Trophoblast cell (in vitro differentiated cells and primary cell): ENCODE data around the gene CD69.

Source experiments
- DNase-seq, 2 donors: peaks; one replicate each; pipeline ENCODE4 v3.0.0-alpha.2; 2016
- H2AFZ ChIP-seq: 2 replicates; pipeline ENCODE4 v1.6.1; 2013; ENCODE audit warnings: low read length, moderate library complexity, mild to moderate bottlenecking; ENCODE audit not compliant: insufficient read depth, poor library complexity
- H2AK5ac ChIP-seq: 2 replicates; pipeline ENCODE4 v1.6.1; 2013; ENCODE audit warnings: mild to moderate bottlenecking, low read length
- H2BK120ac ChIP-seq: 2 replicates; pipeline ENCODE4 v1.6.1; 2013; ENCODE audit warnings: low read length, mild to moderate bottlenecking, moderate library complexity; ENCODE audit not compliant: insufficient read depth, poor library complexity
- H2BK12ac ChIP-seq: 2 replicates; pipeline ENCODE4 v1.6.1; 2013; ENCODE audit warnings: mild to moderate bottlenecking, low read length, moderate library complexity
- H2BK5ac ChIP-seq: 2 replicates; pipeline ENCODE4 v1.6.1; 2013; ENCODE audit warnings: low read length, low read depth, moderate library complexity, mild to moderate bottlenecking; ENCODE audit not compliant: poor library complexity
- H3K14ac ChIP-seq: 2 replicates; pipeline ENCODE4 v1.6.1; 2013; ENCODE audit warnings: mild to moderate bottlenecking, low read length
- H3K18ac ChIP-seq: 2 replicates; pipeline ENCODE4 v1.6.1; 2013; ENCODE audit warnings: mild to moderate bottlenecking, low read length
- H3K23ac ChIP-seq: 2 replicates; pipeline ENCODE4 v1.6.1; 2013; ENCODE audit warnings: low read length
- H3K27ac ChIP-seq: 2 replicates; pipeline ENCODE4 v1.5.1; 2013; ENCODE audit warnings: low read depth, mild to moderate bottlenecking, inconsistent platforms, low read length, moderate library complexity
- H3K27me3 ChIP-seq: 2 replicates; pipeline ENCODE4 v1.6.1; 2013; ENCODE audit warnings: inconsistent platforms, mild to moderate bottlenecking, low read length, moderate library complexity; ENCODE audit not compliant: insufficient read depth
- H3K36me3 ChIP-seq, 2 experiments: 1 replicate in 1 of 2; 2 replicates in 1 of 2; pipeline ENCODE4 v1.6.1; 2013; ENCODE audit warnings: low read length in 2 of 2, mild to moderate bottlenecking in 2 of 2, moderate library complexity in 1 of 2; ENCODE audit not compliant: insufficient read depth in 2 of 2, control insufficient read depth in 1 of 2
- H3K4ac ChIP-seq: 2 replicates; pipeline ENCODE4 v1.6.1; 2013; ENCODE audit warnings: low read depth, mild to moderate bottlenecking, low read length, moderate library complexity
- H3K4me1 ChIP-seq, 2 experiments: 1 replicate in 1 of 2; 2 replicates in 1 of 2; pipeline ENCODE4 v1.6.1; 2013; ENCODE audit warnings: low read length in 2 of 2, mild to moderate bottlenecking in 2 of 2, moderate library complexity in 1 of 2; ENCODE audit not compliant: insufficient read depth in 2 of 2, control insufficient read depth in 1 of 2
- H3K4me2 ChIP-seq: 2 replicates; pipeline ENCODE4 v1.6.1; 2013; ENCODE audit warnings: inconsistent platforms, mild to moderate bottlenecking, low read length, moderate library complexity
- H3K4me3 ChIP-seq: 2 replicates; pipeline ENCODE4 v1.5.1; 2013; ENCODE audit warnings: mild to moderate bottlenecking, low read depth, low read length, inconsistent platforms
- H3K79me1 ChIP-seq: one replicate; pipeline ENCODE4 v1.6.1; 2013; ENCODE audit warnings: low read length
- H3K79me2 ChIP-seq: 2 replicates; pipeline ENCODE4 v1.6.1; 2013; ENCODE audit warnings: low read length, mild to moderate bottlenecking; ENCODE audit not compliant: control insufficient read depth, insufficient read depth, poor library complexity
- H3K9ac ChIP-seq: 2 replicates; pipeline ENCODE4 v1.6.1; 2013; ENCODE audit warnings: mild to moderate bottlenecking, low read length
- H3K9me3 ChIP-seq: 2 replicates; pipeline ENCODE4 v1.6.1; 2013; ENCODE audit warnings: low read depth, mild to moderate bottlenecking, control low read depth, inconsistent platforms, low read length; ENCODE audit not compliant: insufficient read depth
- H4K12ac ChIP-seq: 2 replicates; pipeline ENCODE4 v1.6.1; 2013; ENCODE audit warnings: low read depth, mild to moderate bottlenecking, low read length, moderate library complexity
- H4K8ac ChIP-seq: 2 replicates; pipeline ENCODE4 v1.6.1; 2013; ENCODE audit warnings: low read depth, mild to moderate bottlenecking, low read length, moderate library complexity
- H4K91ac ChIP-seq: one replicate; pipeline ENCODE4 v1.6.1; 2013; ENCODE audit warnings: low read depth, mild to moderate bottlenecking, low read length, moderate library complexity
- WGBS: extraction: QIAGEN DNeasy Blood & Tissue Kit; methylation state at CpG from one replicate; pipeline ENCODE4 v1.1.7; 2013; ENCODE audit warnings: missing lambda C conversion rate; ENCODE audit not compliant: insufficient read length, insufficient coverage; ENCODE audit errors: extremely low coverage; 5-methylcytosine and 5-hydroxymethylcytosine counted together

The CD69 gene

DNA sequence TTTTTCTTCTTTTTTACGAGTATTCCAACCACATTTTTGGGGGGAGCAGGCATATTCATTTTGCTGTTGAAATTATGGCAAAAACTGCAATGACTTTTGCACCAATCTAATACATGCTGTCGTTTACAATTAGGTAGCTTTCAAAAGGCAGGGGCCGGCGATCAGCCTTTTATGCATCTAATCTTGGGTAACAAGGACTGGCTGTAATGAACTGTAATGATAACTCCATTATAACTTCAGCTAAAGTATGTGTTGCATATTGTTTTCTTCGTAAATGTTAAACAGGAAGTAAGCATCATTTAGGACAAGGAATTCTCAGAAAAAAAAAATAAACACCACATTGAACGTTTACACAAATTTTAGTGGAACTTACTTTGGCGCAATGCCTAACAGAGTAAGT lies 36.3 kb upstream of the CD69 start:
- no CpG with 5 or more reads among the region's 7 CpGs for WGBS
- H3K18ac ChIP-seq, result no peak overlapping the region
- no peak overlapping the region for H3K23ac ChIP-seq

GRCh38 chr12:9796346-9796745 lies 35.6 kb upstream of the CD69 start:
- no CpG with 5 or more reads among the region's 5 CpGs for WGBS

More for the DNA sequence above, 36.3 kb upstream of the CD69 start:
- H4K91ac ChIP-seq, result no peak overlapping the region
- no peaks in the 10 kb centered on the region for H3K79me2 ChIP-seq
- no peak overlapping the region for H4K12ac ChIP-seq
- no peak overlapping the region for H2AK5ac ChIP-seq
- DNase-seq, result no peak
- no peaks in the 10 kb centered on the region for H3K27me3 ChIP-seq
- H3K4me3 ChIP-seq, result no peak overlapping the region
- H2BK12ac ChIP-seq, result no peak overlapping the region
- no peak overlapping the region for H2AFZ ChIP-seq
- H3K4me2 ChIP-seq, result no peak overlapping the region
- no peak overlapping the region for H2BK120ac ChIP-seq
- no peak overlapping the region for H3K9ac ChIP-seq
- H3K79me1 ChIP-seq, result no peaks in the 10 kb centered on the region
- no peaks in the 10 kb centered on the region for H3K4me1 ChIP-seq
- no peak overlapping the region for H4K8ac ChIP-seq
- no peak overlapping the region for H3K27ac ChIP-seq
- no peaks in the 10 kb centered on the region for H3K36me3 ChIP-seq
- no peak overlapping the region for H3K14ac ChIP-seq
- no peaks in the 10 kb centered on the region for H3K9me3 ChIP-seq
- no peak overlapping the region for H3K4ac ChIP-seq
- no peak overlapping the region for H2BK5ac ChIP-seq

GRCh38 chr12:9795945-9796344 lies 35.2 kb upstream of the CD69 start:
- no peak overlapping the region for H3K9ac ChIP-seq
- H3K36me3 ChIP-seq, result no peaks in the 10 kb centered on the region
- no peak overlapping the region for H3K4ac ChIP-seq
- no peaks in the 10 kb centered on the region for H3K79me2 ChIP-seq
- H3K18ac ChIP-seq, result no peak overlapping the region
- no peak overlapping the region for H2AK5ac ChIP-seq
- H3K4me2 ChIP-seq, result no peak overlapping the region
- DNase-seq, result no peak
- no peaks in the 10 kb centered on the region for H3K79me1 ChIP-seq
- no peak overlapping the region for H3K14ac ChIP-seq
- no peaks in the 10 kb centered on the region for H3K27me3 ChIP-seq
- H2BK5ac ChIP-seq, result no peak overlapping the region
- H3K9me3 ChIP-seq, result no peaks in the 10 kb centered on the region
- no peak overlapping the region for H3K4me3 ChIP-seq
- H3K23ac ChIP-seq, result no peak overlapping the region
- no peak overlapping the region for H2BK12ac ChIP-seq
- no peak overlapping the region for H4K91ac ChIP-seq
- no peak overlapping the region for H3K27ac ChIP-seq
- H2AFZ ChIP-seq, result no peak overlapping the region
- H2BK120ac ChIP-seq, result no peak overlapping the region
- WGBS, result no CpG with 5 or more reads among the region's 2 CpGs
- no peak overlapping the region for H4K12ac ChIP-seq
- no peak overlapping the region for H4K8ac ChIP-seq
- H3K4me1 ChIP-seq, result no peaks in the 10 kb centered on the region

More at GRCh38 chr12:9796346-9796745, 35.6 kb upstream of the CD69 start:
- no peaks in the 10 kb centered on the region for H3K27me3 ChIP-seq
- no peak overlapping the region for H3K18ac ChIP-seq
- H2AK5ac ChIP-seq, result no peak overlapping the region
- H4K8ac ChIP-seq, result no peak overlapping the region
- no peak overlapping the region for H2AFZ ChIP-seq
- H3K4me2 ChIP-seq, result no peak overlapping the region
- H3K4ac ChIP-seq, result no peak overlapping the region
- H2BK5ac ChIP-seq, result no peak overlapping the region
- H4K91ac ChIP-seq, result no peak overlapping the region
- no peak overlapping the region for H3K4me3 ChIP-seq
- H3K9me3 ChIP-seq, result no peaks in the 10 kb centered on the region
- no peak overlapping the region for H4K12ac ChIP-seq
- no peak overlapping the region for H3K23ac ChIP-seq
- H3K36me3 ChIP-seq, result no peaks in the 10 kb centered on the region
- no peaks in the 10 kb centered on the region for H3K4me1 ChIP-seq
- H3K14ac ChIP-seq, result no peak overlapping the region
- no peaks in the 10 kb centered on the region for H3K79me1 ChIP-seq
- H3K27ac ChIP-seq, result no peak overlapping the region
- H3K79me2 ChIP-seq, result no peaks in the 10 kb centered on the region
- H3K9ac ChIP-seq, result no peak overlapping the region
- H2BK12ac ChIP-seq, result no peak overlapping the region
- H2BK120ac ChIP-seq, result no peak overlapping the region
- DNase-seq, result no peak

GRCh38 chr12:9794484-9795093 lies 33.9 kb upstream of the CD69 start:
- no peak overlapping the region for H3K27ac ChIP-seq
- H3K27me3 ChIP-seq, result no peaks in the 10 kb centered on the region
- no peak overlapping the region for H3K18ac ChIP-seq
- no CpG with 5 or more reads among the region's 2 CpGs for WGBS
- H3K79me1 ChIP-seq, result no peaks in the 10 kb centered on the region
- DNase-seq, result peak; percentile 36 to 89
- H2AK5ac ChIP-seq, result no peak overlapping the region
- H4K8ac ChIP-seq, result no peak overlapping the region
- H4K12ac ChIP-seq, result no peak overlapping the region
- no peak overlapping the region for H3K23ac ChIP-seq
- no peaks in the 10 kb centered on the region for H3K36me3 ChIP-seq
- no peak overlapping the region for H2BK12ac ChIP-seq
- H3K79me2 ChIP-seq, result no peaks in the 10 kb centered on the region
- H4K91ac ChIP-seq, result no peak overlapping the region
- no peak overlapping the region for H3K4me2 ChIP-seq
- H3K9me3 ChIP-seq, result no peaks in the 10 kb centered on the region
- H3K4me1 ChIP-seq, result no peaks in the 10 kb centered on the region
- no peak overlapping the region for H3K4me3 ChIP-seq
- no peak overlapping the region for H2BK5ac ChIP-seq
- H3K9ac ChIP-seq, result no peak overlapping the region
- no peak overlapping the region for H3K4ac ChIP-seq
- H3K14ac ChIP-seq, result no peak overlapping the region
- no peak overlapping the region for H2BK120ac ChIP-seq
- no peak overlapping the region for H2AFZ ChIP-seq
